HG02970 (cell line): Measurements from ENCODE around the gene S100A1.

ENCODE experiments used
- ATAC-seq: cut with Tn5 transposase; IDR thresholded peaks from one replicate; pipeline ENCODE4 v1.9.1; 2021; ENCODE audit warnings: mild to moderate bottlenecking, moderate library complexity, moderate number of reproducible peaks; ENCODE audit not compliant: unreplicated experiment, low FRiP score

S100A1 gene

GRCh38 chr1:153609585-153609907 is 18.7 kb upstream of the S100A1 start:
- no peak for ATAC-seq

- ATAC-seq = no peak
Measured at GRCh38 chr1:153610334-153610733, 17.9 kb upstream of the S100A1 start.

DNA sequence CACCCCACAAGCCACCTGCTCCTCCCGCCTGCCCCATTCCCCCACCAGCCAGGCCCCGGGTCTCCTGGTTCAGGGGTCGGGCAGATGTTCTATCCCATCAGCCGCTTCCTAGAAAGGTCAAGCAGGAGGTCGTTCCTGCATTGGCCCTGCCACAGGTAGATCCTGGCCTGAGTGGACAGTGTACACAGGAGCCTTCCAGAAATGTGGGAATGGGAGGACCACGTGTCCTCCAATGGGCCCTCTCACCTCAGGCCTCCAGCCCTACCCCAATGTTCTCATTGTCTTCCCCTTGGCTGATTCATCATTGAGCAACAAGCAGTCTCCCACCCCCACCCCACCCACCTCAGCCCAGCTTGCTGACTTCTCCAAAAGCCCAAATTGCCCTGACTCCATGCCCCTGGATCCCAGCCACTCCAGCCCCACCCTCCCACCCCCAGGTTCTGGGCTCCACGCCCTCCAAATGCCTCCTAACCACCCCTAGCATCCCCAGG is 17.4 kb upstream of the S100A1 start:
- ATAC-seq = no peak

GRCh38 chr1:153611356-153611755 is 16.9 kb upstream of the S100A1 start:
- no peak for ATAC-seq

DNA sequence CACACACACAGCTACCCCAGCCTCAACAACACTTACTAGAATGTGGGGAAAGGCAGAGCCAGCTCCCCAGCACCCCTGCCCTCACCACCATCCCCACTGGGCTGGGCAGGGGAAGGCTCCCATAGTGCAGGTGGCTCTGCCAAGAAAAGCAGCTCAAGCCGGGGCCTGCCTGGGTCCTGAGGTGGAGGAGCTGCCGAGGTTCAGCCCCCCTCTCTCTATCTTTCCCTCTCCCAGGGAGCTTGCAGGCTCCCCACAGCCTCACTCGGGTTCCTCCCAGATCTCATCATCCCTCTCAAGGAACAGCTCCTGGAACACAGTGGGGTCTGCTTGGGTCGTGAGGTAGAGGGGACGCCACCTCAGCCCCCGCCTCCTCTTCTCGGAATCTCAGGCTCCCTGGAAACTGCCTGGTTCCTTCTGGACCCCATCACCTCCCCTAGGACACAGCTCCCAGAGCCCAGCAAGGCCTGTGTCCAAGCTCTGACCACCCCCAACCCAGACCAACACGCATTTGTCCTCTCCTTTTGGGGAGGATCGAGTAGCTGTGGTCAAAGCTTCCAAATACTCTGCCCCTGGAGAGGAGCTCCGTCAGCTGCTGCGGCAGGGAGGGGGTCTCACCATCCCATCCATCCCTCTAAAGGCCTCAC is 16.0 kb upstream of the S100A1 start:
- ATAC-seq = no peak

- no peak for ATAC-seq
Measured at GRCh38 chr1:153612755-153613331, 15.4 kb upstream of the S100A1 start, which contains the start of gene S100A16. Gene S100A16, minus strand, starts transcription at chr1:153613137. Its CDS starts 4,986 bp downstream, at chr1:153608151.

DNA sequence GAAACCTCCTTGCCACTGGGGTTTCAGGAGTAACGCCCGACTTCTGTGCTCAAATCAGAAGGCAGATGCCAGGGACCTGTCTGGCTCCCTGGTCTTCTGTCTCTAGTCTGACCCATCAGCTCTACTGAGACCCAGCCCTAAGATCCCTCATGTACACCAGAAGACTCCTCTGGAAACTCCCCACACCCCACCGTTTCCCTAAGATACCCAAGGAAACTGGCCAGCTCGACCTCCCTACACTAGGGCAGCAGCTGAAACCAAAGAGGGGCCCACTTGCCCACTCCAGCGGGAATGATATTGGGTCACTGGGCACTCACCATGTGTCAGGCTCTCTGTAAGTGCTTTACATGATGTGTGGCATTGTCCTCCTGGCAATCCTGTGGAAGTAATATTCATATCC is 14.8 kb upstream of the S100A1 start:
- no peak for ATAC-seq

GRCh38 chr1:153614189-153614900 is 13.9 kb upstream of the S100A1 start:
- ATAC-seq = no peak

DNA sequence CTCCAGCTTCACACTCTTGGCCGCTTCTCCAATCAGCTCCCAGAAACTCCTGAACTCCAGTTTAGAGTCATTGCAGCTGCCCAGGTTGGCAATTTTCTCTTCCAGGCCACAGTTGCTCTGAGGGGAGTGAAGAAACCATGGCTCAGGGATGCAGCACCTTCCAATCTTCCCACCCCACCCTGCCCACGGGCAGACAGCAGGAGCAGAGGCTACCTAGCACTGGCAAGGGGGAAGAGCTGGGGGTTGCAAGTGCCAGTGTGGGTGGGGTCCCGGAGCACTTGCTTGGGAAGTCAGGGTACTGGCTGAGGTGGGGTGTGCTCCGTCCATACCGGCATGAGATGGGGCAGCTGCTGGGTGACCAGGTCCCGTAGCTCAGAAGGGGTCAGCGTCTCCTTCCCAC is 13.3 kb upstream of the S100A1 start:
- ATAC-seq = no peak

- no peak for ATAC-seq
Measured at GRCh38 chr1:153615406-153615805, 12.8 kb upstream of the S100A1 start.

GRCh38 chr1:153616144-153616916 is 11.9 kb upstream of the S100A1 start, which contains the start of gene S100A14:
Gene S100A14, minus strand, starts transcription at chr1:153616325. Its CDS starts 467 bp downstream, at chr1:153615858.
- no peak for ATAC-seq

DNA sequence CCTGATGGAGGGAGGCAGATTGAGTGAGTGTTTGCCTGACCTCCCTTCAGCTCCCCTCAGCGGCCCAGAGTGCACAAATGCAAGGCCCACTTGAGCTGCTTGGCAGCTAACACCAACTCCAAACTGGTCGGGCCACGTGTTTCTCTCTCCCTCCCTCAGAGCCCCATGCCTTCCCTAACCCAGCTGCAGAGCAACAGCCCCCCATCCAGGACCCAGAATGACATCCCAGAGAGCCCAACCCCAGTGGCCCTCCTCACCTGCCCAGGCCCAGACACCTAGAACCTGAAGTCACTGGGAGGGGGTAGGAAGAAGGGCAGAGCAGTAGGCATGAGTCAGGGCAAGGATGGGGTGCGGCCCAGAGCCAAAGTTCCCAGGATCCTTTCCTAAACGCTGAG is 11.3 kb upstream of the S100A1 start:
- no peak for ATAC-seq

GRCh38 chr1:153617663-153618062 is 10.6 kb upstream of the S100A1 start:
- ATAC-seq = no peak

DNA sequence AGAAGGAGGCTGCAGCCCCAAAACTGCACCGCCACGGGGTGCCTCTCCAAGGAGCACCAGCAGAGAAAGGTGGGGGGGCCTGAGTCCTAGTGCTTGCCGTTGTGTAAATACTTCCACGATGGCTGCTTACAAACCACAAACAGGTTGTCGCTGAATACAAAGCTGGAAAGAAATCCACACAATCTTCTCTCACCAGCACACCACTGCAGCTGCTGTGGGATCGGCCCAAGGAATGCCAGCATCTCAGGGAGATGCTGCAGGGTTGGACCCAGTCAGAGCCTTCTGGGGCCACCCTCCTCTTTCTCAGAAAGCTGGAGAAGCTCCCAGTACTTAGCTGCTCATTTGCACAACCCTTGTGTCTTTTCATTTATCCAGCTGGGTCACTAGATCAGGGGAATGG is 9.1 kb upstream of the S100A1 start:
- ATAC-seq = no peak

DNA sequence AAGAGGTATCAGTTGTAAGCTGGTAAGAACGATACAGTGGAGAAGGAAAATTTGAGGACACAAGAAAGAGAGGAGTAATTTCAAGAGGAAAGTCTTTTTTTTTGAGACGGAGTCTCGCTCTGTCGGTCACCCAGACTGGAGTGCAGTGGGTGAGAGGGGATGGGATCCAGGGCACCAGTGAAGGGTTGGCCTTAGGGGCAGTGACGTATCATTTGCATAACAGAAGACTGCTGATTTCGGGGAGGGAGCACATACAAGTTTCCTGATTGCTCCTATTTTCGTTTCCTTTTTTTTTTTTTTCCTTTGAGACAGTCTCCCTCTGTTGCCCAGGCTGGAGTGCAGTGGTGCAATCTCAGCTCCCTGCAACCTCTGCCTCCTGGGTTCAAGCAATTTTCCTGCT is 5.1 kb upstream of the S100A1 start:
- no peak for ATAC-seq

GRCh38 chr1:153624965-153625611 is 3.1 kb upstream of the S100A1 start:
- no peak for ATAC-seq

DNA sequence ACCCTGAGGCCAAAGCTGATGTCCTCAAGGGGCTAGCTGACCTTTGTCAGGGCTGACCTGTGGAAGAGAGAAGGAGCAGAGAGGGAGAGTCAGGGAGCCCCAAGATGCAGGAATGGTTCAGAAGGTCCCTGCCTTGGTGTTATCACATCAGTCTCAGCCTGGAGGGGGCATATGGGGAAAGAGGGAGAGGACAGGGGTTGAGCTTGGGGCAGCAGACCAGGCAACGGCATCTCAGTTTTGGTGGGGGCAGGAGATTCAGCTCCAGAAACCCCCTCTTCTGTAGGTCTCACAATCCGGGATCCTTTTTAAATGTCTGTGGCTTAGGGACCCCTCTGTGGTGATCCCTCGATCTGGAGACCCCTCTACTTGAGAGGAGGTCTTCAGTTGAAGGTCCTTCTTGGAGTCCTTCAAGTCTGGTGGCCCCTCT is 1.7 kb upstream of the S100A1 start:
- ATAC-seq = no peak

DNA sequence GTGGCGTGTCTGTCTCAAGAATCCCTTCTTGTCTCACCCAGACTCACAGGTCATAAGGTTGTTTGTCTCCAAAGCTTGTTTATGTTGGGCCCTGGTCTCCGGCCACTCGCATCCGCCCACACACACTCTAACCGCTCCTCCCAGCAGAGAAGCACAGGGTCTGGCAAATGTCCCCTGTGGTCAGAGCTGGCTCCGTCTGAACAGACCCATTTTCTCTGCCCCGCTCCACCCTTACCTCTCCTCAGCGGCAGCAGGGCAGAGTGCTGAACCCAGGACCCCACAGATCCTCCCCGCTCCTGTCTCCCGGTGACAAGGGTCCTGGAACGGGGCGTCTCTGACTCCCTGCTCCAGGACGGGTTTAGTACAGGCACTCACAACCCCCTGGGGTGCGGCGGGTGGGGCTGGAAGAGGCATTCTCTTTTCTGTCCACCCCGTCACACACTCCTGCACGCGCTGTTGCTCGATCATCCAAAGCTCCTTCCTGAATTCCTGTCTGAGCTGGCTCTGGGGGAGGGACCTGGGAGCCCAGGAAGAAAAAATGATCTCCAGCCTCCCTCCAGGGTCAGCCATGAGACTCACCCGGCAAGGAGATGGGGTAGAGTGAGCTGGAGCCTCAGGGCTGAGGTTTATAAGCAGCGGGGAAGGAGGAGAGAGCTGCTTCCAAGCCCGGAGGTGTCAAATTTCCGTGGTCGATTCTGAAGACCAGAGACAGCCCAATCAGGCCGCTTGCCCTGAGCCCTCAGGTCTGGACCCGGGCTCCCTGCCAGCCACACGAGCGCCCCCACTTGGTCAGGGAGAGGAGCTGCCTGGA is 1.1 kb upstream of the S100A1 start, which contains the start of gene S100A13:
Gene S100A13 (minus strand): TSS at position 602 of the 811 bp plus-strand sequence. CDS start 1,033 bp downstream, outside the sequence.
- ATAC-seq = no peak

DNA sequence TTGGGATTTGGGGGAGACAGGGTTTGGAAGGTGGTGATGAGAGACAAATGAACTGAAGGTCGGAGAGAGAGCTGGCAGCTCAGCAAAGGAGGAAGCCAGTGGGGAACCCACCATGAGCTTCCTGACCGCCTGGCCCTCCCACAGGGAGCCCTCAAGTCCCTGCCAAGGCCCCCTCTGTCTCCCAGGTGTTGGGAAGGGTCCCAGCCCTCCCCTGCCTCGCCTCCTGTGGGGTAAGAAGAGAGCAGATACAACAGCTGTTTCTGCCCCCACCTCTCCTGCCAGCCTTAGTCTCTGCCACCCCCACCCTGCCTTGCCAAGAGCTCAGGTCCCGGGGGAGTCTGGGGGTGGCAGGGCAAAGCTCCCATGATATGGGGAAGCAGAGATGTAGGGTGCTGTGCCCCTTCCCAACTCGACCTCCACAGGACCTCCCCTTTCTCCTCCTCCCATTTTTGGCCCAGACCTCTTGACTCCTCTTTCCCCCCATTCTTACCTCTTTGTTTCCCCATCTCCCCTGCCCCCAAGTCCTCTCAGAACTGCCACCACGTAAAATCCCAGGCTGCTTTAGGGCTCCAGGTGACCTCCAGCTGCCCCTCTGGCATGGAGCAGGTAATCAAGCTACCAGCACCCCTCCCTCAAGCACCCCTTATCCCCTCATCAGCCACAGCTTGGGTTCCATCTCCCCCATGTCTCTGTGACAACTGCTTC is 556 bp downstream of the S100A1 start:
- ATAC-seq = no peak
